PFSK-1 (cell line): ENCODE results near the gene KCNJ9.

Experiments used
- FOXP2 ChIP-seq: optimal IDR thresholded peaks from 2 replicates; pipeline ENCODE3; 2011; ENCODE audit warnings: borderline replicate concordance, control low read depth, inconsistent platforms; ENCODE audit not compliant: insufficient read depth; ENCODE audit errors: extremely low read length, extremely low read depth
- POLR2AphosphoS5 ChIP-seq: IDR thresholded peaks from 2 replicates; pipeline ENCODE4 v1.6.1; 2012; ENCODE audit warnings: low read depth, mild to moderate bottlenecking, control low read depth, low read length, moderate library complexity
- SIN3A ChIP-seq: IDR thresholded peaks from 2 replicates; pipeline ENCODE4 v1.6.1; 2012; ENCODE audit warnings: mild to moderate bottlenecking, low read length, moderate library complexity, borderline replicate concordance; ENCODE audit not compliant: insufficient read depth
- TAF1 ChIP-seq: IDR thresholded peaks from 2 replicates; pipeline ENCODE4 v1.6.1; 2012; ENCODE audit warnings: low read length, control low read depth, borderline replicate concordance; ENCODE audit not compliant: insufficient read depth
- TF ChIP-seq, protein P1 (sequence below), 2 experiments: IDR thresholded peaks; 2 replicates each; pipeline versions ENCODE4 v1.6.1 to v1.8.0; 2011 to 2012; ENCODE audit warnings: low read depth in 2 of 2, low read length in 2 of 2, control low read depth in 1 of 2, inconsistent platforms in 1 of 2, mild to moderate bottlenecking in 1 of 2, moderate library complexity in 1 of 2; ENCODE audit not compliant: insufficient read depth in 1 of 2

DNA sequence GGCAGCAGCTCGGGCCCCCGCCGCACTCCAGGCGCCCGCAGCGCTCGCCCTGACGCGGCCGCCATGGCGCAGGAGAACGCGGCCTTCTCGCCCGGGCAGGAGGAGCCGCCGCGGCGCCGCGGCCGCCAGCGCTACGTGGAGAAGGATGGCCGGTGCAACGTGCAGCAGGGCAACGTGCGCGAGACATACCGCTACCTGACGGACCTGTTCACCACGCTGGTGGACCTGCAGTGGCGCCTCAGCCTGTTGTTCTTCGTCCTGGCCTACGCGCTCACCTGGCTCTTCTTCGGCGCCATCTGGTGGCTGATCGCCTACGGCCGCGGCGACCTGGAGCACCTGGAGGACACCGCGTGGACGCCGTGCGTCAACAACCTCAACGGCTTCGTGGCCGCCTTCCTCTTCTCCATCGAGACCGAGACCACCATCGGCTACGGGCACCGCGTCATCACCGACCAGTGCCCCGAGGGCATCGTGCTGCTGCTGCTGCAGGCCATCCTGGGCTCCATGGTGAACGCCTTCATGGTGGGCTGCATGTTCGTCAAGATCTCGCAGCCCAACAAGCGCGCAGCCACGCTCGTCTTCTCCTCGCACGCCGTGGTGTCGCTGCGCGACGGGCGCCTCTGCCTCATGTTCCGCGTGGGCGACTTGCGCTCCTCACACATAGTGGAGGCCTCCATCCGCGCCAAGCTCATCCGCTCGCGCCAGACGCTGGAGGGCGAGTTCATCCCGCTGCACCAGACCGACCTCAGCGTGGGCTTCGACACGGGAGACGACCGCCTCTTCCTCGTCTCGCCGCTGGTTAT is 2.8 kb downstream of the KCNJ9 start:
- TF ChIP-seq, protein P1, sequence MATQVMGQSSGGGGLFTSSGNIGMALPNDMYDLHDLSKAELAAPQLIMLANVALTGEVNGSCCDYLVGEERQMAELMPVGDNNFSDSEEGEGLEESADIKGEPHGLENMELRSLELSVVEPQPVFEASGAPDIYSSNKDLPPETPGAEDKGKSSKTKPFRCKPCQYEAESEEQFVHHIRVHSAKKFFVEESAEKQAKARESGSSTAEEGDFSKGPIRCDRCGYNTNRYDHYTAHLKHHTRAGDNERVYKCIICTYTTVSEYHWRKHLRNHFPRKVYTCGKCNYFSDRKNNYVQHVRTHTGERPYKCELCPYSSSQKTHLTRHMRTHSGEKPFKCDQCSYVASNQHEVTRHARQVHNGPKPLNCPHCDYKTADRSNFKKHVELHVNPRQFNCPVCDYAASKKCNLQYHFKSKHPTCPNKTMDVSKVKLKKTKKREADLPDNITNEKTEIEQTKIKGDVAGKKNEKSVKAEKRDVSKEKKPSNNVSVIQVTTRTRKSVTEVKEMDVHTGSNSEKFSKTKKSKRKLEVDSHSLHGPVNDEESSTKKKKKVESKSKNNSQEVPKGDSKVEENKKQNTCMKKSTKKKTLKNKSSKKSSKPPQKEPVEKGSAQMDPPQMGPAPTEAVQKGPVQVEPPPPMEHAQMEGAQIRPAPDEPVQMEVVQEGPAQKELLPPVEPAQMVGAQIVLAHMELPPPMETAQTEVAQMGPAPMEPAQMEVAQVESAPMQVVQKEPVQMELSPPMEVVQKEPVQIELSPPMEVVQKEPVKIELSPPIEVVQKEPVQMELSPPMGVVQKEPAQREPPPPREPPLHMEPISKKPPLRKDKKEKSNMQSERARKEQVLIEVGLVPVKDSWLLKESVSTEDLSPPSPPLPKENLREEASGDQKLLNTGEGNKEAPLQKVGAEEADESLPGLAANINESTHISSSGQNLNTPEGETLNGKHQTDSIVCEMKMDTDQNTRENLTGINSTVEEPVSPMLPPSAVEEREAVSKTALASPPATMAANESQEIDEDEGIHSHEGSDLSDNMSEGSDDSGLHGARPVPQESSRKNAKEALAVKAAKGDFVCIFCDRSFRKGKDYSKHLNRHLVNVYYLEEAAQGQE (IDR thresholded peaks at IDR 0.05; ENCODE audit: insufficient read depth in 1 of 2, low read depth in 2 of 2, low read length in 2 of 2), result no peak
- no peak for TF ChIP-seq SIN3A
- TF ChIP-seq FOXP2, result peak; percentile 53
- no peak for TF ChIP-seq POLR2AphosphoS5
- no peak for TF ChIP-seq TAF1
